HepG2 (cell line): ENCODE measurements around the gene JAK1. TPM values are rescaled to one million over a fixed set of nuclear protein-coding genes. Genes with fewer than 3 reads are reported as not detected.

Source experiments
- AGO1 ChIP-seq: fragments of 200-400 bp; formaldehyde crosslinking; IDR thresholded peaks from 2 replicates; pipeline ENCODE4 v1.6.1; 2017; ENCODE audit warnings: mild to moderate bottlenecking, low read depth, low read length, moderate library complexity; ENCODE audit not compliant: poor library complexity, severe bottlenecking
- CSRNP1 ChIP-seq: sonication (generic); formaldehyde crosslinking; IDR thresholded peaks from 2 replicates; pipeline ENCODE4 v1.8.1; 2023; ENCODE audit warnings: mild to moderate bottlenecking, missing genetic modification reagents
- FOSL2 ChIP-seq: sonication (generic); formaldehyde crosslinking; IDR thresholded peaks from 2 replicates; pipeline ENCODE4 v1.4.0; 2020; ENCODE audit warnings: missing genetic modification reagents
- HNRNPK ChIP-seq: fragments of 200-400 bp; formaldehyde crosslinking; IDR thresholded peaks from 2 replicates; pipeline ENCODE4 v1.6.1; 2018; ENCODE audit warnings: low read length, low read depth, moderate library complexity, mild to moderate bottlenecking; ENCODE audit not compliant: poor library complexity, severe bottlenecking
- HOXD1 ChIP-seq: sonication (generic); formaldehyde crosslinking; IDR thresholded peaks from 2 replicates; pipeline ENCODE4 v1.5.0; 2020; ENCODE audit warnings: missing genetic modification reagents
- MIER3 ChIP-seq: IDR thresholded peaks from 2 replicates; pipeline ENCODE4 v1.6.1; 2016; ENCODE audit warnings: missing compliant biosample characterization, borderline replicate concordance
- NFE2L2 ChIP-seq: fragments of 150-350 bp; IDR thresholded peaks from 2 replicates; pipeline ENCODE4 v1.6.1; 2014; ENCODE audit warnings: low read length
- NRL ChIP-seq: sonication (generic); formaldehyde crosslinking; IDR thresholded peaks from 2 replicates; pipeline ENCODE4 v1.5.0; 2020; ENCODE audit warnings: missing genetic modification reagents, mild to moderate bottlenecking, moderate library complexity, borderline replicate concordance
- ONECUT2 ChIP-seq: sonication (generic); formaldehyde crosslinking; IDR thresholded peaks from 2 replicates; pipeline ENCODE4 v1.4.0; 2020; ENCODE audit warnings: missing genetic modification reagents
- RFX1 ChIP-seq: fragments of 450-650 bp; IDR thresholded peaks from 2 replicates; pipeline ENCODE4 v1.6.1; 2017
- RFX5 ChIP-seq: IDR thresholded peaks from 2 replicates; pipeline ENCODE4 v1.6.1; 2011; ENCODE audit warnings: low read depth, low read length, improper control_type of control experiment
- RNF2 ChIP-seq: fragments of 450-650 bp; conservative IDR thresholded peaks from 2 replicates; pipeline ENCODE4 v1.6.1; 2016; ENCODE audit warnings: low read depth
- TEAD2 ChIP-seq: sonication (generic); formaldehyde crosslinking; IDR thresholded peaks from 2 replicates; pipeline ENCODE4 v1.9.0; 2021; ENCODE audit warnings: missing genetic modification reagents
- U2AF2 ChIP-seq: fragments of 200-400 bp; formaldehyde crosslinking; IDR thresholded peaks from 2 replicates; pipeline ENCODE4 v1.6.1; 2017; ENCODE audit warnings: low read depth, mild to moderate bottlenecking, low read length
- ZBTB7B ChIP-seq: sonication (generic); formaldehyde crosslinking; IDR thresholded peaks from 2 replicates; pipeline ENCODE4 v1.4.0; 2020; ENCODE audit warnings: missing genetic modification reagents
- ZFP36L2 ChIP-seq: sonication (generic); formaldehyde crosslinking; IDR thresholded peaks from 2 replicates; pipeline ENCODE4 v1.4.0; 2020; ENCODE audit warnings: missing genetic modification reagents
- ZFY ChIP-seq: sonication (generic); formaldehyde crosslinking; IDR thresholded peaks from 2 replicates; pipeline ENCODE4 v1.4.0; 2020; ENCODE audit warnings: missing genetic modification reagents
- ZNF121 ChIP-seq: sonication (generic); formaldehyde crosslinking; IDR thresholded peaks from 2 replicates; pipeline ENCODE4 v1.5.0; 2020; ENCODE audit warnings: mild to moderate bottlenecking, missing genetic modification reagents
- ZNF142 ChIP-seq: sonication (generic); formaldehyde crosslinking; IDR thresholded peaks from 2 replicates; pipeline ENCODE4 v1.4.0; 2020; ENCODE audit warnings: missing genetic modification reagents
- ZNF710 ChIP-seq: sonication (generic); formaldehyde crosslinking; IDR thresholded peaks from 2 replicates; pipeline ENCODE4 v1.5.0; 2020; ENCODE audit warnings: mild to moderate bottlenecking, missing genetic modification reagents, borderline replicate concordance
- ZNF737 ChIP-seq: sonication (generic); formaldehyde crosslinking; IDR thresholded peaks from 2 replicates; pipeline ENCODE4 v1.5.0; 2020; ENCODE audit warnings: missing genetic modification reagents, mild to moderate bottlenecking, borderline replicate concordance
- polyA plus RNA-seq, 8 experiments: library from polyadenylated mRNA; depleted of rRNA in 3 of 8; stranded (reverse) in 7 of 8; unstranded in 1 of 8; fragments of >200 nt; fragmentation: Illumina TruSeq in 4 of 8; extraction: Trizol in 4 of 8; gene quantifications; 2 replicates each; pipeline versions ENCODE4 v1.2.1 to v1.2.3, GENCODE V29; 2011 to 2016; ENCODE audit warnings: low read depth in 4 of 8, missing spikeins in 1 of 8, mixed read lengths in 1 of 8; ENCODE audit not compliant: insufficient read depth in 1 of 8
- total RNA-seq, 5 experiments: library from RNA; depleted of rRNA; stranded (reverse); fragments of >200 nt; fragmentation: Illumina TruSeq; extraction: Trizol; gene quantifications; 2 replicates each; pipeline ENCODE4 v1.2.3, GENCODE V29; 2016; ENCODE audit warnings: low read depth in 1 of 5

JAK1 gene
- total and polyA plus RNA-seq, 2 of the 13 experiments (the other 11 are each of a cell fraction or from before 2014, with no cell fraction given) = 23.9 to 42.4 TPM

GRCh38 chr1:65002508-65003315 lies 36.4 kb upstream of the JAK1 start (continued):
- TF ChIP-seq U2AF2 = no peak
- no peak for TF ChIP-seq RFX5
- no peak for TF ChIP-seq ZNF121 (CRISPR knock-in tag)
- no peak for TF ChIP-seq ZFP36L2 (CRISPR knock-in tag)
- TF ChIP-seq NFE2L2 = no peak
- peak; percentile 59; the same call in 1 of the 2 replicates for TF ChIP-seq ZNF710 (CRISPR knock-in tag)
- no peak for TF ChIP-seq HOXD1
- no peak for TF ChIP-seq HNRNPK
- peak; percentile 52; the same call in 1 of the 2 replicates for TF ChIP-seq ONECUT2
- TF ChIP-seq RNF2 = peak; percentile 84
- TF ChIP-seq TEAD2 = no peak
- TF ChIP-seq MIER3 (CRISPR knock-in tag) = no peak
- TF ChIP-seq RFX1 = no peak
- peak; percentile 51; the same call in 1 of the 2 replicates for TF ChIP-seq ZBTB7B (CRISPR knock-in tag)
- no peak for TF ChIP-seq CSRNP1 (CRISPR knock-in tag)
- TF ChIP-seq ZNF737 = no peak
- no peak for TF ChIP-seq AGO1
- peak; percentile 39; the same call in 1 of the 2 replicates for TF ChIP-seq NRL
- TF ChIP-seq ZNF142 (CRISPR knock-in tag) = no peak
- TF ChIP-seq ZFY (CRISPR knock-in tag) = no peak
- TF ChIP-seq FOSL2 (CRISPR knock-in tag) = peak; percentile 69
